Astrocyte of the cerebellum (primary cell): ENCODE data around the gene GMPPB.

ENCODE experiments used
- DNase-seq: peaks from one replicate; pipeline ENCODE4 v3.0.0-alpha.2; 2011; ENCODE audit warnings: low read depth
- H3K4me3 ChIP-seq: 2 replicates; pipeline ENCODE4 v1.5.1; 2011; ENCODE audit warnings: mild to moderate bottlenecking, low read depth, low read length, moderate library complexity
- CTCF ChIP-seq: IDR thresholded peaks from 2 replicates; pipeline ENCODE4 v1.5.1; 2012; ENCODE audit warnings: low read length, low read depth, moderate library complexity, mild to moderate bottlenecking; ENCODE audit errors: missing control alignments
- in situ Hi-C: cut with HindIII; loops from 2 replicates; pipeline ENCODE4 v1.10.0; 2017; ENCODE audit warnings: low sequenced_read_pairs

GMPPB gene

GRCh38 chr3:49747792-49748480 lies 24.2 kb upstream of the GMPPB start:
- peak; percentile 47 for DNase-seq
- no peak for TF ChIP-seq CTCF
- in situ Hi-C loops = loop anchor here (25.0 kb wide), 1 partner anchor 114 kb away; the partner anchor contains the start of genes CAMKV and TRAIP

GRCh38 chr3:49745986-49746385 lies 22.2 kb upstream of the GMPPB start:
- DNase-seq = peak; percentile 94
- TF ChIP-seq CTCF = peak; percentile 21
- H3K4me3 ChIP-seq = no peak overlapping the region
- in situ Hi-C loops = loop anchor here (25.0 kb wide), 1 partner anchor 116 kb away; the partner anchor contains the start of genes CAMKV and TRAIP

More at GRCh38 chr3:49747792-49748480, 24.2 kb upstream of the GMPPB start:
- no peak overlapping the region for H3K4me3 ChIP-seq

- DNase-seq = no peak
- in situ Hi-C loops = loop anchor here (25.0 kb wide), 1 partner anchor 122 kb away; the partner anchor contains the start of genes CAMKV and TRAIP
- H3K4me3 ChIP-seq = no peak overlapping the region
- TF ChIP-seq CTCF = no peak
Measured at GRCh38 chr3:49740427-49740826, 16.7 kb upstream of the GMPPB start.

GRCh38 chr3:49738067-49738713 lies 14.4 kb upstream of the GMPPB start:
- in situ Hi-C loops = loop anchor here (25.0 kb wide), 1 partner anchor 124 kb away; the partner anchor contains the start of genes CAMKV and TRAIP
- DNase-seq = no peak
- TF ChIP-seq CTCF = no peak
- H3K4me3 ChIP-seq = no peak overlapping the region

GRCh38 chr3:49734752-49735151 lies 11.0 kb upstream of the GMPPB start:
- no peak for TF ChIP-seq CTCF
- in situ Hi-C loops = loop anchor here (25.0 kb wide), 1 partner anchor 128 kb away; the partner anchor contains the start of genes CAMKV and TRAIP
- H3K4me3 ChIP-seq = no peak overlapping the region
- no peak for DNase-seq

GRCh38 chr3:49733551-49733950 lies 9.8 kb upstream of the GMPPB start:
- TF ChIP-seq CTCF = no peak
- in situ Hi-C loops = loop anchor here (25.0 kb wide), 1 partner anchor 129 kb away; the partner anchor contains the start of genes CAMKV and TRAIP
- no peak overlapping the region for H3K4me3 ChIP-seq
- no peak for DNase-seq
